Spleen (tissue), 11 donors: ENCODE data around the gene PPL. TPM values are rescaled to one million over a fixed set of nuclear protein-coding genes. Genes with fewer than 3 reads are reported as not detected.

Experiments used
- DNase-seq: peaks from one replicate; pipeline ENCODE4 v3.0.0-alpha.2; 2020
- H3K27ac ChIP-seq, 8 donors: fragments of 200-600 bp; sonication (generic) in 7 of 8; 1 replicate in 4 of 8; 2 replicates in 4 of 8; pipeline versions ENCODE4 v1.5.0 to v1.8.0; 2016 to 2021; ENCODE audit warnings: inconsistent platforms in 4 of 8, mild to moderate bottlenecking in 4 of 8, moderate library complexity in 1 of 8
- H3K27me3 ChIP-seq, 7 donors: fragments of 200-600 bp; sonication (generic) in 6 of 7; replicated peaks in 1 of 7; 1 replicate in 4 of 7; 2 replicates in 3 of 7; pipeline versions ENCODE4 v1.5.0 to v1.8.0; 2016 to 2021; ENCODE audit warnings: inconsistent platforms in 3 of 7, mild to moderate bottlenecking in 1 of 7
- H3K36me3 ChIP-seq, 6 donors: fragments of 200-600 bp; sonication (generic) in 5 of 6; 1 replicate in 4 of 6; 2 replicates in 2 of 6; pipeline versions ENCODE4 v1.5.0 to v1.8.0; 2016 to 2021; ENCODE audit warnings: inconsistent platforms in 2 of 6
- H3K4me1 ChIP-seq, 6 donors: fragments of 200-600 bp; sonication (generic) in 5 of 6; 1 replicate in 3 of 6; 2 replicates in 3 of 6; pipeline versions ENCODE4 v1.5.0 to v1.8.0; 2016 to 2021; ENCODE audit warnings: inconsistent platforms in 3 of 6
- H3K4me3 ChIP-seq, 8 donors: fragments of 200-600 bp; sonication (generic) in 7 of 8; 1 replicate in 4 of 8; 2 replicates in 4 of 8; pipeline versions ENCODE4 v1.5.0 to v1.8.0; 2016 to 2021; ENCODE audit warnings: inconsistent platforms in 4 of 8, mild to moderate bottlenecking in 4 of 8, moderate library complexity in 2 of 8
- H3K9me3 ChIP-seq, 8 donors: fragments of 200-600 bp; sonication (generic) in 7 of 8; 1 replicate in 4 of 8; 2 replicates in 4 of 8; pipeline versions ENCODE4 v1.5.0 to v1.8.0; 2016 to 2021; ENCODE audit warnings: inconsistent platforms in 4 of 8
- POLR2A ChIP-seq, 3 donors: fragments of 450-650 bp; IDR thresholded peaks; one replicate each; pipeline ENCODE4 v1.5.1; 2017; ENCODE audit warnings: antibody characterized with exemption in 3 of 3, mild to moderate bottlenecking in 1 of 3
- POLR2AphosphoS5 ChIP-seq, 3 donors: sonication (generic); formaldehyde crosslinking; IDR thresholded peaks; one replicate each; pipeline ENCODE4 v1.5.1; 2017; ENCODE audit warnings: antibody characterized with exemption in 3 of 3
- WGBS, 5 donors: extraction: QIAGEN DNeasy Blood & Tissue Kit in 3 of 5; methylation state at CpG; one replicate each; pipeline versions ENCODE4 v1.1.5 to v1.1.7; 2013 to 2018; 5-methylcytosine and 5-hydroxymethylcytosine counted together
- intact Hi-C: fragments of 100-400 bp; cut with DNase I; formaldehyde crosslinking; loops from one replicate; pipeline ENCODE4 v1.15.0; 2023; ENCODE audit warnings: low total_unique reads
- polyA plus RNA-seq, 3 donors: library from polyadenylated mRNA; stranded (reverse); fragments of 200-250 nt; gene quantifications; one replicate each; pipeline ENCODE4 v1.2.1, GENCODE V29; 2013
- total RNA-seq, 7 donors: library from RNA; depleted of rRNA in 3 of 7; stranded (reverse); fragments of >200 nt in 3 of 7; fragmentation: NEBNext Ultra II Directional in 4 of 7; extraction: Animal tissue kit (Norgen Biotek cat#: 25700) in 4 of 7; gene quantifications; one replicate each; pipeline versions ENCODE4 v1.1.0 to v1.2.1, GENCODE V29; 2016 to 2021
- TF ChIP-seq, protein P1 (sequence below), 11 experiments: fragments of 200-600 bp in 7 of 11; fragments of 450-650 bp in 4 of 11; sonication (generic) in 4 of 11; IDR thresholded peaks in 8 of 11; conservative IDR thresholded peaks in 3 of 11; 1 replicate in 7 of 11; 2 replicates in 4 of 11; pipeline versions ENCODE4 v1.4.0 to v1.8.0; 2016 to 2021; ENCODE audit warnings: antibody characterized with exemption in 11 of 11, inconsistent platforms in 4 of 11, mild to moderate bottlenecking in 1 of 11
- donor health status: healthy with polysubstance abuse.
- donor health status: DM: no; HTN: no; CAD: no; lungs with moderate emphysema.
- donor health status: DM: no; HTN: no; CAD: no.
- donor health status: Bipolar disorder and iron deficiency.
- donor health status: healthy.
- donor health status: DM: no; HTN: no; CAD: no.
- donor health status: DM: yes; HTN: yes; CAD: no.

PPL gene
- total and polyA plus RNA-seq, 10 donors = 0.11 to 0.77 (median 0.20) TPM; not detected in 3

DNA sequence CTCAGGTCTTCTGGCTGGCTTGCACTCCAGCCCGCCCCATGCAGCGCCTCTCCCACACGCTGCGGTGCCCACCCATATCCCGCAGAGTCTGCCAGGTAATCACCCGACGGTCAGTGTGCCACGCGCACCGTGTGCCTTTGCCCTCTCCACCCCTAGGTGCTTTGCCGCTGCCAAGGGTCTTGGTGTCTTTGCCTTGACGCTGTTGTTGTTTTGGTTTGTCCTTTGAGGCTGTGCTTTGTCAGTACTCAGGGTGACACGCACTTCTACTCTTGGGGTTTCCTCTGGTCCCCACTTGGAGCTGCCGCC is 59.6 kb downstream of the PPL start:
- Histone ChIP-seq H3K4me3 (no peak overlapping the region), H3K9me3 (no peaks in the 10 kb centered on the region), H3K36me3 (peaks cover 0 to 100% (median 98%) of the 10 kb centered on the region in 6 donors), H3K27me3 (no peaks in the 10 kb centered on the region), H3K27ac (peak overlapping the region in 1 of 8 donors; percentile 36), H3K4me1 (peaks cover 0 to 8% (median 0%) of the 10 kb centered on the region in 6 donors)
- 88 to 95% (median 91%) methylated on average over 14 of the region's 14 CpGs for WGBS, 5 donors
- no peak for DNase-seq
- intact Hi-C loops = no loop called here
- TF ChIP-seq POLR2AphosphoS5 (IDR thresholded peaks at IDR 0.05) = peak in 2 of 3 donors; percentile 29 to 62
- TF ChIP-seq, protein P1, sequence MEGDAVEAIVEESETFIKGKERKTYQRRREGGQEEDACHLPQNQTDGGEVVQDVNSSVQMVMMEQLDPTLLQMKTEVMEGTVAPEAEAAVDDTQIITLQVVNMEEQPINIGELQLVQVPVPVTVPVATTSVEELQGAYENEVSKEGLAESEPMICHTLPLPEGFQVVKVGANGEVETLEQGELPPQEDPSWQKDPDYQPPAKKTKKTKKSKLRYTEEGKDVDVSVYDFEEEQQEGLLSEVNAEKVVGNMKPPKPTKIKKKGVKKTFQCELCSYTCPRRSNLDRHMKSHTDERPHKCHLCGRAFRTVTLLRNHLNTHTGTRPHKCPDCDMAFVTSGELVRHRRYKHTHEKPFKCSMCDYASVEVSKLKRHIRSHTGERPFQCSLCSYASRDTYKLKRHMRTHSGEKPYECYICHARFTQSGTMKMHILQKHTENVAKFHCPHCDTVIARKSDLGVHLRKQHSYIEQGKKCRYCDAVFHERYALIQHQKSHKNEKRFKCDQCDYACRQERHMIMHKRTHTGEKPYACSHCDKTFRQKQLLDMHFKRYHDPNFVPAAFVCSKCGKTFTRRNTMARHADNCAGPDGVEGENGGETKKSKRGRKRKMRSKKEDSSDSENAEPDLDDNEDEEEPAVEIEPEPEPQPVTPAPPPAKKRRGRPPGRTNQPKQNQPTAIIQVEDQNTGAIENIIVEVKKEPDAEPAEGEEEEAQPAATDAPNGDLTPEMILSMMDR (IDR thresholded peaks at IDR 0.05 in 8 of 11, conservative IDR thresholded peaks at IDR 0.05 in 3 of 11) = no peak

DNA sequence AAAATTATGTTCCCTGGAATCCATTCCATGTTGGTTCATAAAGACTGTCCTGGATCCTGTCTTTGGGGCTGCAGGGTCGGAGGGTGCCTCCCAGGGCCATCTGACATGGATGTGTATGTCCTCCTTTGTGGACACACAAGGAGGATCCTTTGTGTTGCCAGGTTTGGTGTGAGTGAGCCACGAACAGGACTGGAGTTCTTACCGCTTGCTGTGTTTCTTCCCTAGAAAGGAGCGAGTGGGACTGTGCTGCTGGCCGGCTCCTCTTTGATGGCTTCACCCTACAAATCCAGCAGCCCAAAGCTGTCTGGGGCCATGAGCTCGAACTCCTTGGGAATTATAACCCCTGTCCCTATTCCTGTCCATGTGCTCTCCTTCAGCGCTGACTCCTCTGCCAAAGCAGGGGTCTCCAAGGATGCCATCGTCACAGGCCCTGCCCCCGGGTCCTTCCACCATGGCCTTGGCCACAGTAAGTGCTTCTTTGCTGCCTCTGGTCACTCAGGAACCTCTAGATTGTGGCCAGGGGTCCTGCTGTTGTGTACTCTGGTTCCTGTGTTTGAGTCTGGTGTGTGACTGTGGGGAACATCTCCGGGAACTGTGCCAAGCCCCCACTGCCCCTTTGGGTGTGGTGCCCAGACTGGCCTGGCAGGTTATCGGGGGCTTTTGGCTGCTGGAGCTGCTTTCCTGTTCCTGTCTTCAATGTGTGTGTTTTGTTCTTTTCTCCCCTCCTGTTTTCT is 60.1 kb downstream of the PPL start:
- no peak for TF ChIP-seq POLR2AphosphoS5 (IDR thresholded peaks at IDR 0.05)
- TF ChIP-seq, protein P1 (IDR thresholded peaks at IDR 0.05 in 8 of 11, conservative IDR thresholded peaks at IDR 0.05 in 3 of 11) = no peak
- intact Hi-C loops = no loop called here
- H3K36me3 ChIP-seq = peaks cover 0 to 100% (median 98%) of the 10 kb centered on the region in 6 donors
- no peaks in the 10 kb centered on the region for H3K9me3 ChIP-seq
- peaks cover 0 to 8% (median 0%) of the 10 kb centered on the region in 6 donors for H3K4me1 ChIP-seq
- no peak overlapping the region for H3K4me3 ChIP-seq
- H3K27me3 ChIP-seq = no peaks in the 10 kb centered on the region
- DNase-seq = no peak
- 86 to 91% (median 89%) methylated on average over 11 of the region's 11 CpGs for WGBS, 5 donors
- H3K27ac ChIP-seq = peak overlapping the region in 1 of 8 donors; percentile 36

DNA sequence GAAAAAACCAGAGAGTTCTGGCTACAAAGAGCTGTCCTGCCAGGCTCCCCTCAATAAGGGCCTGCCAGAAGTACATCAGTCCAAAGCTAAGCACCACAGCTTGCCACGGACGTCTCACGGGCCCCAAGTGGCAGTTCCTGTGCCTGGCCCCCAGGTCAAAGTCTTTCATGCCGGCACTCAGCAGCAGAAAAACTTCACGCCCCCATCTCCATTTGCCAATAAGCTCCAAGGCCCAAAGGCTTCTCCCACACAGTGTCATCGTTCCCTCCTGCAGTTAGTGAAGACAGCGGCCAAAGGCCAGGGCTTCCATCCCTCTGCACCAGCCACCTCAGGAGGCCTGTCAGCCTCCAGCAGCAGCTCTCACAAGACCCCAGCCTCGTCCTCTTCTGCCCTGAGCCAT is 62.3 kb downstream of the PPL start:
- TF ChIP-seq, protein P1 (IDR thresholded peaks at IDR 0.05 in 8 of 11, conservative IDR thresholded peaks at IDR 0.05 in 3 of 11) = no peak
- TF ChIP-seq POLR2A (IDR thresholded peaks at IDR 0.05) = no peak
- peak in 1 of 3 donors; percentile 2 for TF ChIP-seq POLR2AphosphoS5 (IDR thresholded peaks at IDR 0.05)
- Histone ChIP-seq H3K27me3 (no peaks in the 10 kb centered on the region), H3K4me1 (peaks cover 0 to 8% (median 0%) of the 10 kb centered on the region in 6 donors), H3K9me3 (no peaks in the 10 kb centered on the region), H3K36me3 (peaks cover 0 to 100% (median 99%) of the 10 kb centered on the region in 6 donors), H3K4me3 (no peak overlapping the region), H3K27ac (no peak overlapping the region)
- DNase-seq = no peak
- 61 to 81% (median 78%) methylated on average over 5 to 8 of the region's 8 CpGs for WGBS, 5 donors
- intact Hi-C loops = no loop called here

DNA sequence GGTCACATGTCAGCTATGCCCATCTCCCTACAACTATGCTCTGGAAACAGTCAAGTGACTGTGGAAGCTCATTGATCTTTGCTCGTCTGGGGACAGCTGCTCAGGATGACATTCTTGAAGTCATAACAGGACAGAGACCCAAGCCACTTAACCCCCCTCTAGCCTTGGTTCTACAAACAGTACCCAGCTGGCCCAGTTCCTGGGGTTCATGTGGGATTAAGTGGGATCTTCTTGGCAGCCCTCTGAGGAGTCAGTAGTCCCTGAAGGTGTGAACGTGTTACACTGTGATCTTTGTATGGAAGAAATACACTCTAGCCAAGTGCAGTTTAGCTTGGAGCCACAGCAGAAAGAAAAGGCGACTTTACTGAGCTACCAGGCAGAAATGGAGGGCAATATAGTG is 63.9 kb downstream of the PPL start:
- H3K27ac ChIP-seq = no peak overlapping the region
- no peak for DNase-seq
- no peak overlapping the region for H3K4me3 ChIP-seq
- peaks cover 0 to 100% (median 96%) of the 10 kb centered on the region in 6 donors for H3K36me3 ChIP-seq
- TF ChIP-seq POLR2A (IDR thresholded peaks at IDR 0.05) (no peak), POLR2AphosphoS5 (IDR thresholded peaks at IDR 0.05) (no peak)
- TF ChIP-seq, protein P1 (IDR thresholded peaks at IDR 0.05 in 8 of 11, conservative IDR thresholded peaks at IDR 0.05 in 3 of 11) = no peak
- WGBS, 5 donors = 77 to 91% (median 88%) methylated on average over 3 of the region's 3 CpGs
- H3K9me3 ChIP-seq = no peaks in the 10 kb centered on the region
- peaks cover 0 to 17% (median 0%) of the 10 kb centered on the region in 6 donors for H3K4me1 ChIP-seq
- no peaks in the 10 kb centered on the region for H3K27me3 ChIP-seq
- intact Hi-C loops = no loop called here
